ENCODE results near the gene CXorf58. TPM values are rescaled to one million over a fixed set of nuclear protein-coding genes. Genes with fewer than 3 reads are reported as not detected.

The CXorf58 gene
- total and polyA plus RNA-seq, 9 of the 15 experiments (the other 6 are each of a cell fraction or from before 2014, with no cell fraction given), result 0.10 to 0.27 (median 0.16) TPM; not detected in 3

- Histone ChIP-seq H2AFZ (ENCODE audit: low read depth, low read length) (peak overlapping the region; percentile 73), H3K27ac (ENCODE audit: extremely low read depth, low read depth, low read length) (peak overlapping the region; percentile 59; the same call in 2 of the 3 replicates), H3K79me2 (ENCODE audit: control insufficient read depth, insufficient read depth, low read length) (no peaks in the 10 kb centered on the region), H3K9ac (ENCODE audit: insufficient read depth in 1 of 2, low read depth in 2 of 2, low read length in 2 of 2) (peak overlapping the region in 1 of 2 experiments; percentile 24; a peak in 1 of 4 replicates), H3K27me3 (ENCODE audit: control insufficient read depth in 2 of 2, insufficient read depth in 2 of 2, low read length in 2 of 2) (no peaks in the 10 kb centered on the region), H4K20me1 (replicated peaks; ENCODE audit: control insufficient read depth, insufficient read depth, low read length) (no peaks in the 10 kb centered on the region), H3K4me2 (ENCODE audit: insufficient read depth, low read length) (no peak overlapping the region; the same call in 1 of the 2 replicates), H3K4me1 (replicated peaks in 1 of 2; ENCODE audit: control insufficient read depth in 2 of 2, insufficient read depth in 2 of 2, low read length in 2 of 2) (peaks cover 0 to 11% of the 10 kb centered on the region in 2 experiments; a peak in 3 of 5 replicates), H3K4me3 (no peak overlapping the region), H3K9me3 (replicated peaks; ENCODE audit: control insufficient read depth, insufficient read depth, low read depth, low read length) (no peaks in the 10 kb centered on the region), H3K9me1 (ENCODE audit: control insufficient read depth, insufficient read depth, low read length) (no peaks in the 10 kb centered on the region), H3K36me3 (ENCODE audit: control insufficient read depth, insufficient read depth, low read length) (no peaks in the 10 kb centered on the region)
- ChIA-PET CTCF (ENCODE audit: low intra/inter-chr PET ratio) (no interaction called here), POLR2A (interaction anchor here (0.6 to 1.4 kb wide), 3 partner anchors 14 to 115 kb away, joined by 3 to 5 read pairs (median 4); no protein-coding TSS in a partner anchor)
- FAIRE-seq, result no peak
- WGBS (ENCODE audit: insufficient coverage, low coverage, missing lambda C conversion rate), result 80% methylated on average over 1 of the region's 1 CpG
- in situ Hi-C loops (cut with MboI) (no loop called here), intact Hi-C loops (cut with micrococcal nuclease) (no loop called here)
- BruUV-seq (replicated peaks), result no TSS peak
- peak in 2 of 4 experiments; percentile 14 to 22 for DNase-seq (ENCODE audit: extremely low read depth in 1 of 4, low spot score in 3 of 4)
- ATAC-seq, result peak; percentile 75
- no peak for TF ChIP-seq TAL1 (IDR thresholded peaks at IDR 0.05)
- no peak for TF ChIP-seq ZNF12 (CRISPR knock-in tag; IDR thresholded peaks at IDR 0.05)
- peak; percentile 93 for TF ChIP-seq MAFF (IDR thresholded peaks at IDR 0.05; ENCODE audit: low read length)
- no peak for TF ChIP-seq ESRRB (CRISPR knock-in tag; IDR thresholded peaks at IDR 0.05; ENCODE audit: borderline replicate concordance)
- TF ChIP-seq, protein P1, sequence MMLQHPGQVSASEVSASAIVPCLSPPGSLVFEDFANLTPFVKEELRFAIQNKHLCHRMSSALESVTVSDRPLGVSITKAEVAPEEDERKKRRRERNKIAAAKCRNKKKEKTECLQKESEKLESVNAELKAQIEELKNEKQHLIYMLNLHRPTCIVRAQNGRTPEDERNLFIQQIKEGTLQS (IDR thresholded peaks at IDR 0.05), result no peak
- TF ChIP-seq, protein P1 (CRISPR knock-in tag; conservative IDR thresholded peaks at IDR 0.05), result no peak
- TF ChIP-seq BMI1 (IDR thresholded peaks at IDR 0.05; ENCODE audit: low read length), result no peak
- TF ChIP-seq DNMT1 (IDR thresholded peaks at IDR 0.05), result no peak
- TF ChIP-seq U2AF2 (optimal IDR thresholded peaks at IDR 0.05; ENCODE audit: low read depth, low read length), result no peak
- TF ChIP-seq ZNF24 (IDR thresholded peaks at IDR 0.05), result no peak
- peak; percentile 96 for TF ChIP-seq C11orf30 (IDR thresholded peaks at IDR 0.05; ENCODE audit: low read depth)
- TF ChIP-seq ARID1B (IDR thresholded peaks at IDR 0.05), result peak; percentile 46
- TF ChIP-seq ZNF23 (CRISPR knock-in tag; IDR thresholded peaks at IDR 0.05), result no peak
- no peak for TF ChIP-seq ZNF740 (CRISPR knock-in tag; IDR thresholded peaks at IDR 0.05)
- TF ChIP-seq ZNF740 (tag; IDR thresholded peaks at IDR 0.05), result no peak
- no peak for TF ChIP-seq ADNP (tag; IDR thresholded peaks at IDR 0.05)
- no peak for TF ChIP-seq MCM3 (IDR thresholded peaks at IDR 0.05)
- TF ChIP-seq VEZF1 (CRISPR knock-in tag; IDR thresholded peaks at IDR 0.05), result no peak
- no peak for TF ChIP-seq SMAD4 (CRISPR knock-in tag; conservative IDR thresholded peaks at IDR 0.05)
- TF ChIP-seq NEUROD1 (IDR thresholded peaks at IDR 0.05; ENCODE audit: borderline replicate concordance, low read depth, low read length, partially characterized antibody), result no peak
- no peak for TF ChIP-seq RBM15 (IDR thresholded peaks at IDR 0.05; ENCODE audit: insufficient read depth, low read length)
- no peak for TF ChIP-seq COPS2 (conservative IDR thresholded peaks at IDR 0.05)
- TF ChIP-seq KHSRP (IDR thresholded peaks at IDR 0.05), result no peak
- TF ChIP-seq EP300 (IDR thresholded peaks at IDR 0.05; ENCODE audit: low read length), result peak; percentile 30; the same call in 1 of the 2 replicates
Measured at GRCh38 chrX:23938690-23939089, 30.9 kb downstream of the CXorf58 start.
